ENCODE data around the gene GALNT13. TPM values are rescaled to one million over a fixed set of nuclear protein-coding genes. Genes with fewer than 3 reads are reported as not detected.
A peak's percentile ranks its signal among the peaks of the same experiment; 100 is the strongest.

Gene GALNT13
- total and polyA plus RNA-seq, 5 donors, result 0.91 to 4.6 (median 3.6) TPM

DNA sequence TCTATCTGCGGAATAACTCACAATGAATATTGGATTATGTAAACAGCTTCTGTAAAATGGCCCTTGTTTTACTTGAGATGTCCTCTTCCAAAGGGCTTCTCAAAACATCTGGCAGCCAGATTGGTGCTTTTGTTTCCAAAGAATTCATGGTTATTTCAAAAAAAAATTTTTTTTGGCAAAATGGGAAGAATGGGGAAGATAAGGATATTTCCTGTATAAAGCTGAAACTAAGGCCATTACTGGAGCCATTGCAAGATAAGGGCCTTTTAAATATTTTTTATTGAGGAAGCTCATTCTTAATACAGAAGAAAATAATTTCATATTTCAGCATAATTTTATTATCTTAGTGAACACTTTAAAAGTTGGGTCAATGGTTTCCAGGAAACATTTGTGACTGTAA lies 259.1 kb downstream of the GALNT13 start:
- no peaks in the 10 kb centered on the region for H3K4me1 ChIP-seq (ENCODE audit: control insufficient read depth, insufficient read depth, low read length)
- H3K27me3 ChIP-seq (ENCODE audit: control insufficient read depth, insufficient read depth), result no peaks in the 10 kb centered on the region
- no peak for DNase-seq
- intact Hi-C loops (cut with DNase I), result no loop called here
- ATAC-seq, result no peak
- 67% methylated on average over 1 of the region's 1 CpG for WGBS
- no peak overlapping the region for H3K27ac ChIP-seq (ENCODE audit: low read length)
- no peaks in the 10 kb centered on the region for H3K9me3 ChIP-seq (ENCODE audit: control insufficient read depth, low read length)
- no peak overlapping the region for H3K4me3 ChIP-seq (ENCODE audit: low read length)

DNA sequence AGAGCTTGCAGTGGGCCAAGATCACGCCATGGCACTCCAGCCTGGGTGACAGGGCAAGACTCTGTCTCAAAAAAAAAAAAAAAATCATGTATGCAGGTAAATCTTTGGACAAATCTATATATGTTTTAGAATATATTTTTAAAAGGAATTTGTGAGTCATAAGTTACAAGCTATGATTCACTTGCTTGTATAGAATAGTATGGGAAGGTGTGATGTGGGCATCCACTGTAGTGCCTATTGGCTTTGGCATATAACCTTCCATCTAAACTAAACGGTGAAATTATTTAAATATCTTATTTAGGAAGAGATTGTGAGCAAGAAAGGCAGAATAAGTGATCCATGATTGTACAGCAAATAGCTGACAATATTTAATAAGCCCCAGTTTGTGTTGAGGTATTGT lies 261.1 kb downstream of the GALNT13 start:
- no peak for ATAC-seq
- Histone ChIP-seq H3K27me3 (ENCODE audit: control insufficient read depth, insufficient read depth) (no peaks in the 10 kb centered on the region), H3K4me3 (ENCODE audit: low read length) (no peak overlapping the region), H3K9me3 (ENCODE audit: control insufficient read depth, low read length) (no peaks in the 10 kb centered on the region), H3K27ac (ENCODE audit: low read length) (no peak overlapping the region), H3K4me1 (ENCODE audit: control insufficient read depth, insufficient read depth, low read length) (no peaks in the 10 kb centered on the region)
- DNase-seq, result no peak
- intact Hi-C loops (cut with DNase I), result no loop called here
- WGBS, result 60% methylated on average over 2 of the region's 2 CpGs

- Histone ChIP-seq H3K4me1 (ENCODE audit: control insufficient read depth, insufficient read depth, low read length) (no peaks in the 10 kb centered on the region), H3K27me3 (ENCODE audit: control insufficient read depth, insufficient read depth) (no peaks in the 10 kb centered on the region), H3K9me3 (ENCODE audit: control insufficient read depth, low read length) (no peaks in the 10 kb centered on the region), H3K4me3 (ENCODE audit: low read length) (no peak overlapping the region), H3K27ac (ENCODE audit: low read length) (no peak overlapping the region)
- DNase-seq (peak in 2 of 3 donors; percentile 10 to 34), ATAC-seq (peak in 1 of 2 donors; percentile 52)
- WGBS, result 38% methylated on average over 3 of the region's 3 CpGs
- intact Hi-C loops (cut with DNase I), result no loop called here
Measured at GRCh38 chr2:154133823-154134222, 262.1 kb downstream of the GALNT13 start.

- 83% methylated on average over 4 of the region's 4 CpGs for WGBS
- H3K4me1 ChIP-seq (ENCODE audit: control insufficient read depth, insufficient read depth, low read length), result no peaks in the 10 kb centered on the region
- no peaks in the 10 kb centered on the region for H3K27me3 ChIP-seq (ENCODE audit: control insufficient read depth, insufficient read depth)
- H3K27ac ChIP-seq (ENCODE audit: low read length), result no peak overlapping the region
- no peak for ATAC-seq
- H3K9me3 ChIP-seq (ENCODE audit: control insufficient read depth, low read length), result no peaks in the 10 kb centered on the region
- intact Hi-C loops (cut with DNase I), result no loop called here
- no peak for DNase-seq
- H3K4me3 ChIP-seq (ENCODE audit: low read length), result no peak overlapping the region
Measured at GRCh38 chr2:154140249-154141025, 268.7 kb downstream of the GALNT13 start.

DNA sequence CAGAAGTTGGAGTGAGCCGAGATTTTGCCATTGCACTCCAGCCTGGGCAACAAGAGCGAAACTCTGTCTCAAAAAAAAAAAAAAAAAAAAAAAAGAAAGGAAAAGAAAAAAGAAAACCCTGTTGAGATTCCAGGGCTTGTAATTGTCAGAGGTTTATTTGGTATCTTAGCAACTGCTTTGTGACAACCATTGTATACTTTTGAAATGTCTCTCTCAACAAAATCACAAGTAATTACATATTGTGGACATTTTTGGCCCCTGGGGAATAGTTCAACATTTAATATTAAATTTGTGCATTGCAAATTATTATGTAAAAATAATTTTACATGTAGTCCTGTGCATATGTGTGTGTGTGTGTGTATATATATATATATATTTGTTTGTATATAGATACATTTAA lies 270.8 kb downstream of the GALNT13 start:
- no peak for DNase-seq
- Histone ChIP-seq H3K4me1 (ENCODE audit: control insufficient read depth, insufficient read depth, low read length) (no peaks in the 10 kb centered on the region), H3K27me3 (ENCODE audit: control insufficient read depth, insufficient read depth) (no peaks in the 10 kb centered on the region), H3K4me3 (ENCODE audit: low read length) (no peak overlapping the region), H3K9me3 (ENCODE audit: control insufficient read depth, low read length) (no peaks in the 10 kb centered on the region), H3K27ac (ENCODE audit: low read length) (no peak overlapping the region)
- intact Hi-C loops (cut with DNase I), result no loop called here
- no peak for ATAC-seq
- 82% methylated on average over 2 of the region's 2 CpGs for WGBS

DNA sequence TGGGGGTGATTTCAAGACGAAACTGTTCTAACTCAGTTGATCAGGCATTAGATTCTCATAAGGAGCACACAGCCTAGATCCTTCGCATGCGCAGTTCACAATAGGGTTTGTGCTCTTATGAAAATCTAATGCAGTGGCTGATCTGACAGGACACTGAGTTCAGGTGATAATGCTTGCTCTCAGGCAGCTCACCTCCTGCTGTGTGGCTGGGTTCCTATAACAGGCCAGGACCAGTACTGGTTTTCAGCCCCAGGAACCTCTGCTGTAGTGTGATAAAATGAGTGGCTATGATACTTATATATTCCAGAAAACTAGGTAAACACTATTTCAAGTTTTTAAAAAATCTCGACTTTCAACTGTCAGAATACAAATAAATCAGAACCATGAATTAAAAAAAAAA lies 271.4 kb downstream of the GALNT13 start:
- H3K9me3 ChIP-seq (ENCODE audit: control insufficient read depth, low read length), result no peaks in the 10 kb centered on the region
- no peaks in the 10 kb centered on the region for H3K27me3 ChIP-seq (ENCODE audit: control insufficient read depth, insufficient read depth)
- WGBS, result 86% methylated on average over 4 of the region's 4 CpGs

GRCh38 chr2:154158101-154158500 lies 286.4 kb downstream of the GALNT13 start:
- Histone ChIP-seq H3K27ac (ENCODE audit: low read length) (no peak overlapping the region), H3K4me1 (ENCODE audit: control insufficient read depth, insufficient read depth, low read length) (no peaks in the 10 kb centered on the region), H3K27me3 (ENCODE audit: control insufficient read depth, insufficient read depth) (no peaks in the 10 kb centered on the region), H3K9me3 (ENCODE audit: control insufficient read depth, low read length) (no peaks in the 10 kb centered on the region), H3K4me3 (ENCODE audit: low read length) (no peak overlapping the region)
- DNase-seq (no peak), ATAC-seq (no peak)
- intact Hi-C loops (cut with DNase I), result no loop called here
- WGBS, result 52% methylated on average over 2 of the region's 2 CpGs

More for the DNA sequence above, 271.4 kb downstream of the GALNT13 start:
- Histone ChIP-seq H3K4me1 (ENCODE audit: control insufficient read depth, insufficient read depth, low read length) (no peaks in the 10 kb centered on the region), H3K27ac (ENCODE audit: low read length) (no peak overlapping the region), H3K4me3 (ENCODE audit: low read length) (no peak overlapping the region)
- intact Hi-C loops (cut with DNase I), result no loop called here
- ATAC-seq (no peak), DNase-seq (no peak)

DNA sequence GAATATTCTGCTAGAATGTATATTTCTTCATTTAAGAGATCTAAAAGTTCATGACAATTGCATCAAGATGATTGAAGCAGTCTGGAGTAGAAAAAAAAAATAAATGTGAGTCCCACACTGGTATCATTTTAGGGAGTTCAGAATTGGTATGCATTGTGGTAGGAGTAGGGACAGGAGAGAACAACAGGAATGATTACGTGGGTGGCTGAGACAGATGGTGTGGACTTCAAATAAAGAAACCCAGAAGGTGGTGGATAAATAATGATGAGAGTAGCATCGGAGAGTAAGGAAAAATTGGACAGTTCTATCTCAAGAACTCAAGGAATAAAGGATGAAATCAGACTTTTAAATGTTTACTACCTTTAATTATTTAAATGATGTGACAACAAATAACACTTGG lies 289.6 kb downstream of the GALNT13 start:
- H3K4me1 ChIP-seq (ENCODE audit: control insufficient read depth, insufficient read depth, low read length), result no peaks in the 10 kb centered on the region
- intact Hi-C loops (cut with DNase I), result no loop called here
- WGBS, result 83% methylated on average over 2 of the region's 2 CpGs

DNA sequence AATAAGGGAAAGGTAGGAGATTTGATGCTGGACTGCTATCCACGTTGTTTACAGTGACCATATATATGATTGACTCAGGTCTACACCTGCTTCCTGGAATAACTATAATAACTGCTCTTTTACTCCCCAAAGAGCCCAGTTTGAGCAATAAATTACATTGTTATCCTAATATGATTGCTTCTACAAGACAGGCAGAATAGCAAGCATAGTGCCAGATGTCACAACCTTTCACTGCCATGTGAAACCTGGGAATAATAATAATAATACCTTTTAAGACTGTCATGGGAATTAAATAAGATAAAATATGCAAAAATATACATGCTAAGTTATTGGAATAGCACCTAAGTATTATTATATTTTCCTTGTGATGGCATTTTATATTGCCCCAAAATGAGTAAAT lies 298.7 kb downstream of the GALNT13 start:
- DNase-seq, result no peak
- no peak for ATAC-seq
- no peaks in the 10 kb centered on the region for H3K27me3 ChIP-seq (ENCODE audit: control insufficient read depth, insufficient read depth)
- intact Hi-C loops (cut with DNase I), result no loop called here
- 72% methylated on average over 1 of the region's 1 CpG for WGBS
- no peak overlapping the region for H3K27ac ChIP-seq (ENCODE audit: low read length)
- no peak overlapping the region for H3K4me3 ChIP-seq (ENCODE audit: low read length)
- H3K4me1 ChIP-seq (ENCODE audit: control insufficient read depth, insufficient read depth, low read length), result no peaks in the 10 kb centered on the region
- no peaks in the 10 kb centered on the region for H3K9me3 ChIP-seq (ENCODE audit: control insufficient read depth, low read length)

More for the DNA sequence above, 289.6 kb downstream of the GALNT13 start:
- no peak overlapping the region for H3K27ac ChIP-seq (ENCODE audit: low read length)
- DNase-seq, result no peak
- H3K27me3 ChIP-seq (ENCODE audit: control insufficient read depth, insufficient read depth), result no peaks in the 10 kb centered on the region
- no peaks in the 10 kb centered on the region for H3K9me3 ChIP-seq (ENCODE audit: control insufficient read depth, low read length)
- ATAC-seq, result no peak
- H3K4me3 ChIP-seq (ENCODE audit: low read length), result no peak overlapping the region

DNA sequence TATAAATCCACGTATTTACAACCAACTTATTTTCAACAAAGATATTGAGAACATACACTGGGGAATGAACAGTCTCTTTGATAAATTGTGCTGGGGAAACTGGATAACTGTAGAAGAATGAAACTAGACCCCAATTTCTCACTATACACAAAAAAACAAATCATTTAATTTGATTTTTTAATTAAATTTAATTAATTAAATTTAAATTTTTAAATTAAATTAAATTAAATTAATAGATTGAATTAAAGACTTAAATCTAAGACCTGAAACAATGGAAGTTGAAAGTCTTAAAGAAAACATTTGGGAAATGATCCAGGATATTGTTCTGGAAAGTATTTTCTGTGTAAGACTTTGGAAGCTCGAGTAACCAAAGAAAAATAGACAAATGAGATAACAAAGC lies 301.4 kb downstream of the GALNT13 start:
- Histone ChIP-seq H3K4me1 (ENCODE audit: control insufficient read depth, insufficient read depth, low read length) (no peaks in the 10 kb centered on the region), H3K4me3 (ENCODE audit: low read length) (no peak overlapping the region), H3K9me3 (ENCODE audit: control insufficient read depth, low read length) (no peaks in the 10 kb centered on the region), H3K27me3 (ENCODE audit: control insufficient read depth, insufficient read depth) (no peaks in the 10 kb centered on the region), H3K27ac (ENCODE audit: low read length) (no peak overlapping the region)
- intact Hi-C loops (cut with DNase I), result no loop called here
- no peak for DNase-seq
- ATAC-seq, result no peak
- WGBS, result 55% methylated on average over 2 of the region's 2 CpGs

DNA sequence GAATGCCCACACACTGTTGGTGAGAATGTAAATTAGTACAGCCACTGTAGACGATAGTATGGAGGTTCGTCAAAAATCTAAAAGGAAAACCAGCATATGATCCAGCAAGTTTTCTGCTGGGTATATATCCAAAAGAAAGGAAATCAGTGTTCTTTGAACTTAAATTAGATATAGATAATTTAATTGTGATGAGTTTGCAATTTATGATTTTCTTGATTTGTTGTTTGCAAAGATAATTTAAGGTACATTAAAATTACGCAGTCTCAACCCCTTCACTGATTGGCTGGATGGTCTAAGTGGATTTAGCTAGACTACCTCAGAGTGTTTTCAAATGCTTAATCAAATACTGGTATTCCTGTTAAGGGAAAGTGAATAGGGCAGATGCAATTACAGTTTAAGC lies 302.2 kb downstream of the GALNT13 start:
- ATAC-seq (no peak), DNase-seq (no peak)
- Histone ChIP-seq H3K4me1 (ENCODE audit: control insufficient read depth, insufficient read depth, low read length) (no peaks in the 10 kb centered on the region), H3K9me3 (ENCODE audit: control insufficient read depth, low read length) (no peaks in the 10 kb centered on the region), H3K4me3 (ENCODE audit: low read length) (no peak overlapping the region), H3K27me3 (ENCODE audit: control insufficient read depth, insufficient read depth) (no peaks in the 10 kb centered on the region), H3K27ac (ENCODE audit: low read length) (no peak overlapping the region)
- 89% methylated on average over 3 of the region's 3 CpGs for WGBS
- intact Hi-C loops (cut with DNase I), result no loop called here

DNA sequence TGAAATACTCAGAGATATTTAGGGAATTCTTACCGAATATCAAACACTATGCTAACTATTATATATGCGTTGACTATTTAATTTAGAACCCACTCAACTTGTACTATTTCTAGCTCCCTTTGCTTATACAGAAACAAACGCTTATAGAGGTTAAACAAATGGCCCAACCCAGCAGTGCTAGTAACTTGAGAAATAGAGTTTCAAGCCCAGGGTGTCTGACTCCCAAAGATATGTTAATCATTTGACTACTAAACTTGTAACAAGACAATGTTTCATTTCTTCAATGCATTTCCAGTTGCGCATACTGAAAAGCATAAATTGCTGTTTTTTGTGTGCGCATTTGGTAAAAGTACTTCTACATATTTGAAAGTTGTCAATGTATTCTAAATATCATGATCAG lies 310.3 kb downstream of the GALNT13 start:
- no peak overlapping the region for H3K27ac ChIP-seq (ENCODE audit: low read length)
- whole genome bisulfite sequencing, result 92% methylated on average over 5 of the region's 5 CpGs
- no peak overlapping the region for H3K4me3 ChIP-seq (ENCODE audit: low read length)
- ATAC-seq (no peak), DNase-seq (no peak)
- H3K4me1 ChIP-seq (ENCODE audit: control insufficient read depth, insufficient read depth, low read length), result no peaks in the 10 kb centered on the region
- no peaks in the 10 kb centered on the region for H3K27me3 ChIP-seq (ENCODE audit: control insufficient read depth, insufficient read depth)
- no peaks in the 10 kb centered on the region for H3K9me3 ChIP-seq (ENCODE audit: control insufficient read depth, low read length)
- intact Hi-C loops (cut with DNase I), result no loop called here

All from right cardiac atrium (tissue), 5 donors.